ENCODE data around the gene TRAP1.
"Not testable (repeated sequence)": the region's sequence is repeated elsewhere in the genome, so short reads cannot be mapped to it uniquely, and the experiment has no call there.

TRAP1 gene

GRCh38 chr16:3645108-3645503, 72.2 kb downstream of the TRAP1 start:
- DNase-seq = no peak

DNA sequence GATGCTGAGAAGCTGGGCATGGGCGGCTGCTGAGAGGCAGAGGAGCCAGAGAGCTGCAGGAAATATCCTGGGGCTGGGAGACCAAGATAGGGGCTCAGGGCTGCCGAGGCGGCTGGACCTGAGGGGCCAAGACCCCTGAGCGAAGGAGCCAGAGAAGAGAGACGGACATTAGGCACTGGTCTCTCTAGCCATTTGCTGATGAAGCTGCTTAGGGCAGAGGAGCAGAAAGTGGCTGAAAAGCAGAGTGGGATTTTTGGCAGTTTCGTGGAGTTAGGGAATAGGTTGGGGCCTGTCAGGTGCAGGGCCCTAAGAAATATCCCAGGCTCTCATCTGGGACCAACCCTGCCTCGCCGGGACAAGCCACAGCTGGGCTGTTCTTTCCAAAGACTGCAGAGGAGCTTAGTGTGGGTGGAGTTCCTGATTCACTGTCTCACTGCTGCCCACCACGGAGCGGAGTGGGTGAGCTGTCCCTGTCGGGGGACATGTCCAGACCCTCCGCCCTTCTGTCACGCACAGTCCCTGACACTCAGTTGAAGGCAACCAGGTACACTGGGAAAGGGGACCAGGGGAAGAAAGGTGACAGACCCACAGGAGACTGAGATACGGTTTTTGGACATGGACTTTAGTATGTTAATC, 74.1 kb downstream of the TRAP1 start:
- no peak for DNase-seq

GRCh38 chr16:3642397-3643094, 74.8 kb downstream of the TRAP1 start:
- no peak for DNase-seq

DNA sequence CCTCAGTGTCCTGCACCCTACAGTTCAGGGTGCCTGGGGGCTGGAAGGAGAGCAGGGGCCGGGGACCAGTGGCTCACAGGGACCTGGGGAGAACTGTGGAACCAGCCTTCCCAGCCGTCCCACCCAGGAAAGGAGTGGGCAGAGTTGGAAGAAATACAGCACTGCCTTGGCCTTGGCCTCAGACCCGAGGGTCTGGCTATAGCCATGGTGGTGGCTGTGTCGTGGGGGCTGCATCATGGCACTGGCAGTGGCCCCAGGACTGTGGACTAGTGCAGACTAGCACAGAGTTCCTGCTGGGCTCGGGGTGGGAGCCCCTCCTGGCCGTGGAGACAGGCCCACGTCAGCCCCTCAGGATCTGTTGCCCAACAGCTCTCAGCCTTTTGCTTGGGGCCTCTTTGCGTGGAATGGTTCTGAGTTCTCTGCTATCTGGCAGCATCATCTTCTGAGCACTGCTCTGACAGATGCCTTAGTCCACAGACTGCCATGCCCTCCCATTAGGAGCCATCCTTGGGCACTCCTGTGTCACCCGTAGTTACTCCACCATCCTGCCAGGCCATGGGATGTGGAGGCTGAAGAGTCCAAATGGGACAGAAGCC, 75.4 kb downstream of the TRAP1 start:
- DNase-seq = no peak

DNA sequence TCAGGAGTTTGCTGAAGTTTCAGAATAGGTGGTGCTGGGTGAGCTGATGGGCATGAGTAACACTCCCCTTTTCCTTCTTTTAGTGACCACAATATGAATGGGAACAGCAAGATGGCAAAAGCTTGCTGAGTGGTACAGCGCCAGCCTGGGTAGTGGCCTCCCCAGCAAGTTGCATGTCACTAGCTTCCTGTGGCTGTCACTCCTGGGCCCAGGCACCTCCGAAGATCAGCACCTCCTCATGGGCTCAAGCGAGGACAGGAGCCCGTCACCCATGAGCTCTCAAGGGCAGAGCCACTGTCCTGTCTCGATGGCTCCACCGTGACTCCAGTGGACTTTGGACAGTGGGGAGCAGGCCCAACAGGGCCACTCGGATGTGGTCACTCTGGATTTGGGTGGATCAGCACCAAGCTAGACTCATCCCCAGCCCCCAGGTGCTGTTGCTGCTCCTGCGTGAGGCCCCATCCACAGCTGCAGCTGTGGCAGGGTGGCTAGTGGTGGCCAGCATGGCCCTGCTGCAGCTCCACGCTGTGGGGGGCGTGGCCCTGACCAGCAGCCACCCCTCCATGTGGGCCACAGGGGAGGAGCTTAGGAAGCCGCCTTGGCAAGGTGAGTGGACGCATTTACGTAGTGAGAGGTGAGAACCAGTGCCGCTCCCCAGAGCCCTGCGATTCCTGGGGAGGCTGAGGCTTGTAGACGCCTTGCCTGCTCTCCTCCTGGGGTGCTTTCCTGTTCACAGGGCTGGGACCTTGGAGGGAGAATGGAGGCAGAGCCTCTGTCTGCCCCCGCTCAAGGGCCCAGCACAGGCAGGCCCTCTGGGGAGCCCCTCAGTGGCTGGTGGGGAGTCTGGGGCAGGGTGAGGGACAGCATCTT, 76.5 kb downstream of the TRAP1 start:
- DNase-seq = no peak

DNA sequence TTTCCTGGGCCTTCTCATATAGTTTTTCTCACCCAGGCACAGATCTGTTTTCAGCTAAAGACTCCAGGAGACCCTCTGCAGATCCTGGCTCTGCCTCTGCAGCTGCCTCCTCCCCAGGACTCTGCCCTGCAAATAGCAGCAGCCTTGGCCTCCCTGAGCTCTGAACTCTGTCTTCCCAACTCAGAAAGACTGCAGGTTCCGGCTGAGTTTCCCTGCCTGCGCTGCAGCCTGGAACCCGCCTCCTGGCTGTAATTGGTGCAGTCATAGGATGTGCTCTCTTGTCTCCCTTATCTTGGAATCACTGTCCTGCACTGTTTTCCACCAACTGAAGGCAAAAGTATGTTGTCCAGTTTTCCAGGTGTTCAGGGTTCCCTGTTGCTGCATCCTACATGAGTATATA, 77.1 kb downstream of the TRAP1 start:
- DNase-seq = no peak

DNA sequence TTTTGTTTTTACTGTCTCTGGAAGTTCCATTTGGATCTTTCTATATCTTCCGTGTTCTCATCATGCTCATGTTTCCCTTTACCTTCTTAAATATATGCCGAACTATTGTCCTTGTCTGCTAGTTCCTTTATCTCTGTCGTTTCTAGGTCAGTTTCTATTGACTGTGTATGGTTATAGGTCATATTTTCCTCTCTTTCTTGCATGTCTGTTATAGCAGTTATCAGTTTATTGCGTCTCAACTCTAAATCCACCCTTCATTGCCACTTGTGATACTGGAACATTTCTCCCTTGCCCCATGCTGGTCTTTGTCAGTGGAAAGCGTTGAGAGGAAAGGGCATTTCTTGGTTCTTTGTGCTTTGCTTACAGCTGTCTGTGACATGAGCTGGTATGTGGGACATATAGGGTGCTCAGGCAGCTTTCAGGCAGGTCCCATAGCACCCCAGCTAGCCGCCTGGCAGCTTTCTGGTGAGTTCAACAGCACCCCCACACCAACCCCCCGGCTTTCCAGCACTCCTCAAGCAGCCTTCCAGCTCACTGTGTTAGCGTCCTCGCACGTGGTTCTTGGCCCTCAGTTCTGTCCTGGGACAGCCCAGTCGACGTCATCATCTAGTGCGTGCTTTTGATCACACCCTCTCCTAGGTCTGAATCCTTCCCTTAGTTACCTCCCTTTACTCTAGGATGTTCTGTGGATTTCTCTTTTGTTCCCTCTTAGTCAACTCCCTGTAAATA, 78.2 kb downstream of the TRAP1 start:
- no peak for DNase-seq

GRCh38 chr16:3637371-3637923, 79.9 kb downstream of the TRAP1 start:
- no peak for DNase-seq

DNA sequence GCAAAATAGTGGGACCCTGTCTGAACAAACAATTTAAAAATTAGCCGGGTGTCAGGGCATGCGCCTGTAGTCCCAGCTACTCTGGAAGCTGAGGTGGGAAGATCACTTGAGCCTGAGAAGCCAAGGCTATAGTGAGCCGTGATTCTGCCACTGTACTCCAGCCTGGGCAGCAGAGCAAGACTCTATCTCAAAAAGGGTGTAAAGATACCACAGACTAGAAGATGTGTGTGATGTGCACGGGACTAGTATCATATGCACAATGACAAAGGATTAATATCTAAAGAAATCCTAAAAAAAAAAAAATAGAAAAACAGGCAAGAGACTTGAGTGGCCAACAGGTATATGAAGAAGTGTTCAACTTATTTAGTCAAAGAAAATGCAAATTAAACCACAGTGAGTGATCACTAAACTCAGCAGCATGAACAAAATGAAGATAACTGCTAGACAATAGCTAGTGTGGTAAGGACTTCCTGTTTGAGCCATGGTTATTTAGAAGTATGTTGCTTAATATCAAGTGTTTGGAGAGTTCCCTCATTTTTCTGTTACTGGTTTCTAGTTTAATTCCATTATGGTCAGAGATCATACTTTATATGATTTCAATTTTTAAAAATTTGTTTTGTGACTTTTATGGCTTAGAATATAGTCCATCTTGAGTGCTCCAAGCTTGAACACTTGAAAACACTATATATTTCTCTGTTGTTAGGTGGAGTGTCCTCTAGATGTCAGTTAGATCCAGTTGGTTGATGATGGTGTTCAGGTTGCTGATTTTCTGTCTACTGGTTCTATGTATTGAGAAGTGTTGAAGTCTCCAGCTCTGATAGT, 91.2 kb downstream of the TRAP1 start:
- no peak for DNase-seq

GRCh38 chr16:3625331-3625730, 92.0 kb downstream of the TRAP1 start:
- DNase-seq = no peak

DNA sequence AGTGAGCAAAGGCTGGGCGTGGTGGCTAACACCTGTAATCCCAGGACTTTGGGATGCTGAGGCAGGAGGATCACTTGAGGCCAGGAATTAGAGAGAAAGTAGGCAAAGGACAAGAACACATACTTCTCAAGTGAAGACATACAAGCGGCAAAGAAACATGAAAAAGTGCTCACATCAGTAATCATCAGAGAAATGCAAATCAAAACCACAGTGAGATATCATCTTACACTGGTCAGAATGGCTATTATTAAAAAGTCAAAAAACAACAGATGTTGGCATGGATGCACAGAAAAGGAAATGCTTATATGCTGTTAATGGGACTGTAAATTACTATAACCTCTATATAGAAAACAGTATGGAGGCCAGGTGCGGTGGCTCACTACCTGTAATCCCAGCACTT, 93.7 kb downstream of the TRAP1 start:
- no peak for DNase-seq

DNA sequence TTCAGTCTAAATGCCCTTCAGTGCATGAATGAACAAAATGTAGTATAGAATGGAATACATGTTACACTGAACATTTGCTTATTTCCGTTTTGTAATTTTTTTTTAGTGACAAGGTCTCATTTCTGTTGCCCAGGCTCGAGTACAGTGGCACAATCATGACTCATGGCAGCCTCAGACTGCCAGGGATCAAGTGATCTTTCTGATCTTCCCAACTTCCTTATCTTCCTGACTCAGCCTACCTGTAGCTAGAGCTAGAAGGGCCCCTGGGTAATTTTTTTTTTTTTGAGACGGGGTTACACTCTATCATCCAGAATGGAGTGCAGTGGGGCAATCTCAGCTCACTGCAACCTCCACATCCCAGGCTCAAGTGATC, 98.6 kb downstream of the TRAP1 start:
- no peak for DNase-seq

DNA sequence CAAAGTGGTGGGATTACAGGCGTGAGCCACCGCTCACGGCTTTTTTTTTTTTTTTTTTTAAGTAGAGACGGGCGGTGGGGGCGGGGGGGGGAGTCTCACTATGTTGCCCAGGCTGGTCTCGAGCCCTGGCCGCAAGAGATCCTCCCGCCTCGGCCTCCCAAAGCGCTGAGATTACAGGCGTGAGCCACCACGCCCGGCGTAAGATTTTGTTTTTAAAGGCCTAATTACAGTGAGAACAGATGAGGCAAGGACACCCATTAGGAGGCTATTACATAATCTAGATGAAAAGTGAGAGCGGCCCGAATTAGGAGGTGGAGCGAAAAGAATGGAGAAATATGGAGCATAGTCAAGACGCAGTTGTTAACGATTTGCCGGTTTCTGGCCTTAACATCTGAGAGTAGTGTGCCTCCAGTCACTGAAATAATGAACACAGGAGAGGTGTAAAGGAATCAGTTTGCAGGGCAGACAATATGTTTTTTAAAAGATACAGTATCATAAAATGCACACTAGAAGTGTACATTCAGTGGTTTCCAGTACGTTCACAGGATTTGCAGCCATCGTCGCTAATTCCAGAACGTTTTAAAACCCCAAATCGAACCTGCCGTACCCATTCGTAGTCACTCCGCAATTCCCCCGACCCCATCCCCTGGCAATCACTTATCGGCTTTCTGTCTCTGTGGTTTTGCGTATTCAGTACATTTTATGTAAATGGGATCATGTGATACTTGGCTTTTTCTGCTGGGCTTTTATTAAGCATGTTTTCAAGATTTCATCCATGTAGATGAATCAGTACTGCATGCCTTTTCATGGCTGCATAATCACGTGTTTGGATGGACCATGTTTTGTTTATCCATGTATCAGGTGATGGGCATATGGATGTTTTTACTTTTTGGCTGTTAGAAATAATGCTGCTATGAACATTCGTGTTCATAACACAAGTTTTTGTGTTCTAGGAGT, 104.5 kb downstream of the TRAP1 start:
- no peak for DNase-seq

DNA sequence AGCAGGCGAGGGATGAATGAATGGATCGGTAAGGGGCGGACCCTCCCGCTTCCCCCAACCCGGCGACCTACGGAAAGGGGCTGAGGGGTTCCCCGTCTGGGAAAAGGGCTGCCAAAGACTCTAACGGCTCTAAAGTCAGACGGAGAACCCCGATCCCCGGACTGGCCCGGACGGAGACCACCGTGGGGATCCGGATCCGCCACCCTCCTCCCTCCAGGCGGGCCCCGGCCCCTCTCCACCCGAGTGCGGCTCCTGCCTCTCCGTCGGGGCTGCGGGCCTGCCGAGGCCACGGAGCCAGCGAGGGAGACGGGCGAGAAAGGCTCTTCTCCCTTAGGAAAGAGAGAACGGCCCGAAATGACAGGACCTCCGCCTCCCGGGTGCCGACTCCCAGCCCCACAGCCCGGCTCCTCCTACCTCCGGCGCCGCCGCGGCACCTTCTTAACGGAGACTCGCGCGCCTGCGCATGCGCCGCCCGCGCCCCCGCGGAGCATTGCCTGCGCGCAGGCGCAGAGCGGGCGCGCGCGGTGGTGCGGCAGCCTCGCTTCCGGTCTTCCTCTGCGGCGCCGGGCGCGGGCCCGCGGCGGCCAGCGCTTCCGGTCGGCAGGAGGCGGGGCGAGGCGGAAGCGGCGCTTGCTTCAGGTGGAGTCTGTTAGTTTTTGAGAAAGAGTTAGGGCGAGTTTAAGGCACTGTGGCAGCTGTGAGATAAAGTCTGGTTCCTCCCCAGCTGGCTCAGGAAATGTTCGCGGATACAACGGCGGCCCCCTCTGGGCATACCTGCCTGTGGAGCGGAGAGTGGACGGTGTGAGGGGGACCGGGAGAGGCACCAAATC, 106.0 kb downstream of the TRAP1 start, which contains the start of gene SLX4:
Gene SLX4 (minus strand): TSS at position 461 of the 830 bp plus-strand sequence. CDS start 2,642 bp downstream, outside the sequence.
- DNase-seq = peak; percentile 93

DNA sequence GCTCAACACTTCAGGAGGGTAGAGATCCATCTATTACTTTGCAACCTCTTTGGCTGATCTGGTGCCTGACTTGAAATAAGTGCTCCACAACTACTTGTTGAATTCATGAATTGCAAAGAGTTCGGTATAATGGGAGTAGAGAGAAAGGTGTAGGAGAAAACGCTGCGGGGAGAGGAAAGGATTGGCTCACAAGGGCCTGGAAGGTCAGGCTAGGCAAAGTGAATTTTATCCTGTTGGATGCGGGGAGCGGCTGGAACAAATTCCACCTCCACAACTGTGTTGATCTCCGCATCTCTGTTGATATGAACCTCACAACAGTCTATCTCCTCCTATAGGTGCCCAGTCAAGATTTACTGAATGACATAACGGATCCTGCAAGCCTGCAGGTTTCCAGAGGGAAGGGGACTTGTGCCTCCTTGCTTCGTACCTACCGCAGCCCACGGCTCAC, 106.6 kb downstream of the TRAP1 start:
- peak; percentile 15 for DNase-seq

GRCh38 chr16:3609895-3610697, 107.2 kb downstream of the TRAP1 start:
- DNase-seq = no peak

DNA sequence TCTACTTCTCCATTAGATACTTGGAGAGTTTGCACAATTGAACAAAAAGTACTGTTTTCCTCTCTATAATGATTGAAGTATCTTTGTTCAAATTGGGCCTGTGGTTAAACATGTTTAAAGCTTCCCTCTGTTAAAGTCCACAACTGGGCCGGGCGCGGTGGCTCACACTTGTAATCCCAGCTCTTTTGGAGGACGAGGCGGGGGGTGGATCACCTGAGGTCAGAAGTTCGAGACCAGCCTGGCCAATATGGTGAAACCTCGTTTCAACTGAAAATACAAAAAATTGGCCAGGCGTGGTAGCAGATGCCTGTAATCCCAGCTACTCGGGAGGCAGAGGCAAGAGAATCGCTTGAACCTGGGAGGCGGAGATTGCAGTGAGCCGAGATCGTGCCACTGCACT, 108.3 kb downstream of the TRAP1 start:
- not testable (repeated sequence) for DNase-seq

DNA sequence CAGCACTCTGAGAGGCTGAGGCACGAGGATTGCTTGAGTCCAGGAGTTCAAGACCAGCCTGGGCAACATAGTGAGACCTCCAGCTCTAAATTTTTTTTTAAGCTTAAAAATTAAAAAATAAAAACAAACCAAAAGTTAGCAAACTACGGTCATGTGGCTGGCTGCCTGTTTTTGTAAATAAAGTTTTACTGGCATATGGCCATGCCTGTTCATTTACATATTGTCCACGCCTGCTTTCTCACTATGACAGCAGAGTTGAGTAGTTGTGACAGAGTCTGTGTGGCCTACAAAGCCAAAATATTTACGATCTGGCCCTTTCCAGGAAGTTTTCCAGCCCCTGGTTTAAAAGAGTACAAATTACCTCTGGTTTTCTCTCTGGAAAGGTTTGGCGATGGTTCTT, 109.3 kb downstream of the TRAP1 start:
- no peak for DNase-seq
